GM23338 (cell line): ENCODE data around the gene TAMM41. TPM values are rescaled to one million over a fixed set of nuclear protein-coding genes. Genes with fewer than 3 reads are reported as not detected.

Experiments used
- ATAC-seq: fragments of 200-7000 bp; cut with Tn5 transposase; 3 replicates; pipeline ENCODE4 v1.9.1; 2020
- DNase-seq: peaks from one replicate; pipeline ENCODE4 v3.0.0-alpha.2; 2015; ENCODE audit warnings: low spot score
- H2AFZ ChIP-seq: fragments of 200-600 bp; sonication (generic); 2 replicates; pipeline ENCODE4 v1.8.0; 2016; ENCODE audit warnings: antibody characterized with exemption, mild to moderate bottlenecking, moderate library complexity
- H3F3A ChIP-seq: fragments of 200-600 bp; sonication (generic); replicated peaks from 2 replicates; pipeline ENCODE4 v1.8.0; 2017; ENCODE audit warnings: antibody characterized with exemption, mixed run types, low read depth
- H3K27ac ChIP-seq: fragments of 200-600 bp; sonication (generic); 2 replicates; pipeline ENCODE4 v1.6.1; 2016; ENCODE audit warnings: low read depth
- H3K27me3 ChIP-seq: fragments of 200-600 bp; sonication (generic); 2 replicates; pipeline ENCODE4 v1.8.0; 2016; ENCODE audit warnings: mild to moderate bottlenecking, mixed run types, moderate library complexity; ENCODE audit not compliant: insufficient read depth
- H3K36me3 ChIP-seq: fragments of 200-600 bp; sonication (generic); 2 replicates; pipeline ENCODE4 v1.8.0; 2016; ENCODE audit warnings: mild to moderate bottlenecking; ENCODE audit not compliant: insufficient read depth
- H3K4me1 ChIP-seq: fragments of 200-600 bp; sonication (generic); 2 replicates; pipeline ENCODE4 v1.8.0; 2016; ENCODE audit warnings: mild to moderate bottlenecking, moderate library complexity; ENCODE audit not compliant: insufficient read depth
- H3K4me2 ChIP-seq: fragments of 200-600 bp; sonication (generic); 2 replicates; pipeline ENCODE4 v1.7.1; 2017; ENCODE audit warnings: mixed run types
- H3K4me3 ChIP-seq: fragments of 200-600 bp; sonication (generic); 2 replicates; pipeline ENCODE4 v1.6.1; 2016; ENCODE audit warnings: mixed run types
- H3K79me2 ChIP-seq: fragments of 200-600 bp; sonication (generic); replicated peaks from 2 replicates; pipeline ENCODE4 v1.8.0; 2017; ENCODE audit warnings: mild to moderate bottlenecking; ENCODE audit not compliant: insufficient read depth
- H3K9me2 ChIP-seq: fragments of 200-600 bp; sonication (generic); 2 replicates; pipeline ENCODE4 v1.8.0; 2017; ENCODE audit not compliant: insufficient read depth
- H4K20me1 ChIP-seq: fragments of 200-600 bp; sonication (generic); replicated peaks from 2 replicates; pipeline ENCODE4 v1.8.0; 2017; ENCODE audit warnings: mild to moderate bottlenecking; ENCODE audit not compliant: insufficient read depth
- H3K27ac Mint-ChIP-seq: 2 replicates; pipeline ENCODE4 v1.8.0; 2020; ENCODE audit warnings: inconsistent platforms, mild to moderate bottlenecking, moderate library complexity, mixed read lengths
- H3K27me3 Mint-ChIP-seq: 3 replicates; pipeline ENCODE4 v1.8.0; 2022; ENCODE audit warnings: low read depth, mild to moderate bottlenecking, moderate library complexity, mixed read lengths, inconsistent platforms; ENCODE audit not compliant: insufficient read depth, poor library complexity
- H3K36me3 Mint-ChIP-seq: 3 replicates; pipeline ENCODE4 v1.8.0; 2021; ENCODE audit warnings: low read depth, mild to moderate bottlenecking, inconsistent platforms, moderate library complexity, mixed read lengths
- H3K4me1 Mint-ChIP-seq: 3 replicates; pipeline ENCODE4 v1.8.0; 2020; ENCODE audit warnings: mild to moderate bottlenecking, inconsistent platforms, mixed read lengths
- H3K4me3 Mint-ChIP-seq: 3 replicates; pipeline ENCODE4 v1.8.0; 2021; ENCODE audit warnings: moderate library complexity, mild to moderate bottlenecking, inconsistent platforms, mixed read lengths
- H3K9me3 Mint-ChIP-seq: 3 replicates; pipeline ENCODE4 v1.8.0; 2020; ENCODE audit warnings: moderate library complexity, mild to moderate bottlenecking, inconsistent platforms, mixed read lengths
- CREB1 ChIP-seq: fragments of 250-450 bp; sonication (Bioruptor Pico); IDR thresholded peaks from 2 replicates; pipeline ENCODE4 v1.5.0; 2020; ENCODE audit warnings: low read depth, mild to moderate bottlenecking, moderate library complexity
- EZH2phosphoT487 ChIP-seq: fragments of 200-600 bp; sonication (generic); IDR thresholded peaks from one replicate; pipeline ENCODE4 v1.8.1; 2018; ENCODE audit warnings: antibody characterized with exemption; ENCODE audit not compliant: unreplicated experiment
- JUNB ChIP-seq: IDR thresholded peaks from one replicate; pipeline ENCODE4 v1.6.1; 2016; ENCODE audit warnings: antibody characterized with exemption; ENCODE audit not compliant: unreplicated experiment
- POLR2AphosphoS5 ChIP-seq: IDR thresholded peaks from 2 replicates; pipeline ENCODE4 v1.6.1; 2016; ENCODE audit warnings: antibody characterized with exemption, low read depth
- ZNF331 ChIP-seq: fragments of 250-450 bp; sonication (Bioruptor Pico); IDR thresholded peaks from 2 replicates; pipeline ENCODE4 v1.5.0; 2020; ENCODE audit warnings: low read depth, mild to moderate bottlenecking, moderate library complexity
- polyA plus RNA-seq: library from polyadenylated mRNA; unstranded; fragments of >200 nt; fragmentation: Nextera tagmentation; extraction: Ambion mirVana; gene quantifications from 2 replicates; pipeline ENCODE4 v1.2.1, GENCODE V29; 2016
- total RNA-seq: library from RNA; depleted of rRNA; stranded (reverse); fragments of >200 nt; shearing (Covaris generic); gene quantifications from 2 replicates; pipeline ENCODE4 v1.2.3, GENCODE V29; 2014
- TF ChIP-seq, protein P1 (sequence below): IDR thresholded peaks from 2 replicates; pipeline ENCODE4 v1.6.1; 2016; ENCODE audit warnings: antibody characterized with exemption
- TF ChIP-seq, protein P2 (sequence below): fragments of 250-450 bp; sonication (Bioruptor Pico); IDR thresholded peaks from 2 replicates; pipeline ENCODE4 v1.5.0; 2020; ENCODE audit warnings: mild to moderate bottlenecking, moderate library complexity
- TF ChIP-seq, protein P3 (sequence below), 2 experiments: fragments of 200-600 bp in 1 of 2; sonication (generic) in 1 of 2; conservative IDR thresholded peaks; 2 replicates each; pipeline versions ENCODE4 v1.5.1 to v1.6.1; 2016 to 2017; ENCODE audit warnings: antibody characterized with exemption in 2 of 2, low read depth in 2 of 2, mild to moderate bottlenecking in 2 of 2, moderate library complexity in 1 of 2

TAMM41 gene
- total and polyA plus RNA-seq, 2 experiments from 2014 or later = 8.9 to 19.2 TPM

DNA sequence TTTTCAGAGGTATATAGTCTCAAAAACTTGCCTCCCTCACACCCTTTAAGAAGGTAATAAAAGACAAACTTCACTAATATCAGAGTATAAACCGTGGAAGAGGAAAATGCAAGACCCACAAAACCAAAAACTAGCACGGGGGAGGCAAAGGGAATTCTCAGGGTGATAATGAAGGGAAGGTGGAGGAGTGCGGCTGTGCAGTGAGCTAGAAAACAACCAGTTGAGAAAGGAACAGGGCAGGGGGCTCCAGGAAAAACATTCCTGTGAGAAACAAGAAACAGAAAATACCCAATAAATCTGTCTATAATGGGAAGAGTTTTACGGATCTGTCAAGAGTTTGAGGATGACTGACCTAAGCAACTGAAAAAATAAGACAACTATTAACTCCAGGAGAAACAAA lies 31.6 kb downstream of the TAMM41 start:
- no peaks in the 10 kb centered on the region for H3K79me2 ChIP-seq
- H3F3A ChIP-seq = no peaks in the 10 kb centered on the region
- H3K4me1 ChIP-seq = no peaks in the 10 kb centered on the region
- ATAC-seq (no peak), DNase-seq (no peak)
- no peaks in the 10 kb centered on the region for H3K4me1 Mint-ChIP-seq
- no peak overlapping the region for H3K27ac Mint-ChIP-seq
- H3K36me3 ChIP-seq = no peaks in the 10 kb centered on the region
- H3K9me3 Mint-ChIP-seq = no peaks in the 10 kb centered on the region
- H3K4me3 Mint-ChIP-seq = no peak overlapping the region
- H3K27me3 Mint-ChIP-seq = peaks cover 2% of the 10 kb centered on the region
- no peak overlapping the region for H2AFZ ChIP-seq
- no peaks in the 10 kb centered on the region for H3K9me2 ChIP-seq
- no peak overlapping the region for H3K27ac ChIP-seq
- TF ChIP-seq CREB1 (CRISPR knock-in tag) = no peak
- no peak for TF ChIP-seq EZH2phosphoT487
- TF ChIP-seq, protein P1, sequence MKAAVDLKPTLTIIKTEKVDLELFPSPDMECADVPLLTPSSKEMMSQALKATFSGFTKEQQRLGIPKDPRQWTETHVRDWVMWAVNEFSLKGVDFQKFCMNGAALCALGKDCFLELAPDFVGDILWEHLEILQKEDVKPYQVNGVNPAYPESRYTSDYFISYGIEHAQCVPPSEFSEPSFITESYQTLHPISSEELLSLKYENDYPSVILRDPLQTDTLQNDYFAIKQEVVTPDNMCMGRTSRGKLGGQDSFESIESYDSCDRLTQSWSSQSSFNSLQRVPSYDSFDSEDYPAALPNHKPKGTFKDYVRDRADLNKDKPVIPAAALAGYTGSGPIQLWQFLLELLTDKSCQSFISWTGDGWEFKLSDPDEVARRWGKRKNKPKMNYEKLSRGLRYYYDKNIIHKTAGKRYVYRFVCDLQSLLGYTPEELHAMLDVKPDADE = no peak
- TF ChIP-seq, protein P2, sequence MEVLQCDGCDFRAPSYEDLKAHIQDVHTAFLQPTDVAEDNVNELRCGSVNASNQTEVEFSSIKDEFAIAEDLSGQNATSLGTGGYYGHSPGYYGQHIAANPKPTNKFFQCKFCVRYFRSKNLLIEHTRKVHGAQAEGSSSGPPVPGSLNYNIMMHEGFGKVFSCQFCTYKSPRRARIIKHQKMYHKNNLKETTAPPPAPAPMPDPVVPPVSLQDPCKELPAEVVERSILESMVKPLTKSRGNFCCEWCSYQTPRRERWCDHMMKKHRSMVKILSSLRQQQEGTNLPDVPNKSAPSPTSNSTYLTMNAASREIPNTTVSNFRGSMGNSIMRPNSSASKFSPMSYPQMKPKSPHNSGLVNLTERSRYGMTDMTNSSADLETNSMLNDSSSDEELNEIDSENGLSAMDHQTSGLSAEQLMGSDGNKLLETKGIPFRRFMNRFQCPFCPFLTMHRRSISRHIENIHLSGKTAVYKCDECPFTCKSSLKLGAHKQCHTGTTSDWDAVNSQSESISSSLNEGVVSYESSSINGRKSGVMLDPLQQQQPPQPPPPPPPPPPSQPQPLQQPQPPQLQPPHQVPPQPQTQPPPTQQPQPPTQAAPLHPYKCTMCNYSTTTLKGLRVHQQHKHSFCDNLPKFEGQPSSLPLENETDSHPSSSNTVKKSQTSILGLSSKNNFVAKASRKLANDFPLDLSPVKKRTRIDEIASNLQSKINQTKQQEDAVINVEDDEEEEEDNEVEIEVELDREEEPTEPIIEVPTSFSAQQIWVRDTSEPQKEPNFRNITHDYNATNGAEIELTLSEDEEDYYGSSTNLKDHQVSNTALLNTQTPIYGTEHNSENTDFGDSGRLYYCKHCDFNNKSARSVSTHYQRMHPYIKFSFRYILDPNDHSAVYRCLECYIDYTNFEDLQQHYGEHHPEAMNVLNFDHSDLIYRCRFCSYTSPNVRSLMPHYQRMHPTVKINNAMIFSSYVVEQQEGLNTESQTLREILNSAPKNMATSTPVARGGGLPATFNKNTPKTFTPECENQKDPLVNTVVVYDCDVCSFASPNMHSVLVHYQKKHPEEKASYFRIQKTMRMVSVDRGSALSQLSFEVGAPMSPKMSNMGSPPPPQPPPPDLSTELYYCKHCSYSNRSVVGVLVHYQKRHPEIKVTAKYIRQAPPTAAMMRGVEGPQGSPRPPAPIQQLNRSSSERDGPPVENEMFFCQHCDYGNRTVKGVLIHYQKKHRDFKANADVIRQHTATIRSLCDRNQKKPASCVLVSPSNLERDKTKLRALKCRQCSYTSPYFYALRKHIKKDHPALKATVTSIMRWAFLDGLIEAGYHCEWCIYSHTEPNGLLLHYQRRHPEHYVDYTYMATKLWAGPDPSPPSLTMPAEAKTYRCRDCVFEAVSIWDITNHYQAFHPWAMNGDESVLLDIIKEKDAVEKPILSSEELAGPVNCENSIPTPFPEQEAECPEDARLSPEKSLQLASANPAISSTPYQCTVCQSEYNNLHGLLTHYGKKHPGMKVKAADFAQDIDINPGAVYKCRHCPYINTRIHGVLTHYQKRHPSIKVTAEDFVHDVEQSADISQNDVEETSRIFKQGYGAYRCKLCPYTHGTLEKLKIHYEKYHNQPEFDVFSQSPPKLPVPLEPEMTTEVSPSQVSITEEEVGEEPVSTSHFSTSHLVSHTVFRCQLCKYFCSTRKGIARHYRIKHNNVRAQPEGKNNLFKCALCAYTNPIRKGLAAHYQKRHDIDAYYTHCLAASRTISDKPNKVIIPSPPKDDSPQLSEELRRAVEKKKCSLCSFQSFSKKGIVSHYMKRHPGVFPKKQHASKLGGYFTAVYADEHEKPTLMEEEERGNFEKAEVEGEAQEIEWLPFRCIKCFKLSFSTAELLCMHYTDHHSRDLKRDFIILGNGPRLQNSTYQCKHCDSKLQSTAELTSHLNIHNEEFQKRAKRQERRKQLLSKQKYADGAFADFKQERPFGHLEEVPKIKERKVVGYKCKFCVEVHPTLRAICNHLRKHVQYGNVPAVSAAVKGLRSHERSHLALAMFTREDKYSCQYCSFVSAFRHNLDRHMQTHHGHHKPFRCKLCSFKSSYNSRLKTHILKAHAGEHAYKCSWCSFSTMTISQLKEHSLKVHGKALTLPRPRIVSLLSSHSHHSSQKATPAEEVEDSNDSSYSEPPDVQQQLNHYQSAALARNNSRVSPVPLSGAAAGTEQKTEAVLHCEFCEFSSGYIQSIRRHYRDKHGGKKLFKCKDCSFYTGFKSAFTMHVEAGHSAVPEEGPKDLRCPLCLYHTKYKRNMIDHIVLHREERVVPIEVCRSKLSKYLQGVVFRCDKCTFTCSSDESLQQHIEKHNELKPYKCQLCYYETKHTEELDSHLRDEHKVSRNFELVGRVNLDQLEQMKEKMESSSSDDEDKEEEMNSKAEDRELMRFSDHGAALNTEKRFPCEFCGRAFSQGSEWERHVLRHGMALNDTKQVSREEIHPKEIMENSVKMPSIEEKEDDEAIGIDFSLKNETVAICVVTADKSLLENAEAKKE (CRISPR knock-in tag) = no peak
- no peak for TF ChIP-seq JUNB
- TF ChIP-seq ZNF331 = no peak
- TF ChIP-seq, protein P3, sequence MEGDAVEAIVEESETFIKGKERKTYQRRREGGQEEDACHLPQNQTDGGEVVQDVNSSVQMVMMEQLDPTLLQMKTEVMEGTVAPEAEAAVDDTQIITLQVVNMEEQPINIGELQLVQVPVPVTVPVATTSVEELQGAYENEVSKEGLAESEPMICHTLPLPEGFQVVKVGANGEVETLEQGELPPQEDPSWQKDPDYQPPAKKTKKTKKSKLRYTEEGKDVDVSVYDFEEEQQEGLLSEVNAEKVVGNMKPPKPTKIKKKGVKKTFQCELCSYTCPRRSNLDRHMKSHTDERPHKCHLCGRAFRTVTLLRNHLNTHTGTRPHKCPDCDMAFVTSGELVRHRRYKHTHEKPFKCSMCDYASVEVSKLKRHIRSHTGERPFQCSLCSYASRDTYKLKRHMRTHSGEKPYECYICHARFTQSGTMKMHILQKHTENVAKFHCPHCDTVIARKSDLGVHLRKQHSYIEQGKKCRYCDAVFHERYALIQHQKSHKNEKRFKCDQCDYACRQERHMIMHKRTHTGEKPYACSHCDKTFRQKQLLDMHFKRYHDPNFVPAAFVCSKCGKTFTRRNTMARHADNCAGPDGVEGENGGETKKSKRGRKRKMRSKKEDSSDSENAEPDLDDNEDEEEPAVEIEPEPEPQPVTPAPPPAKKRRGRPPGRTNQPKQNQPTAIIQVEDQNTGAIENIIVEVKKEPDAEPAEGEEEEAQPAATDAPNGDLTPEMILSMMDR (conservative IDR thresholded peaks at IDR 0.05; ENCODE audit: low read depth in 2 of 2) = no peak
- no peak for TF ChIP-seq POLR2AphosphoS5
- no peaks in the 10 kb centered on the region; the same call in none of the 2 replicates for H4K20me1 ChIP-seq
- H3K27me3 ChIP-seq = no peaks in the 10 kb centered on the region
- H3K4me3 ChIP-seq = no peak overlapping the region
- no peak overlapping the region for H3K4me2 ChIP-seq
- peaks cover 5% of the 10 kb centered on the region; the same call in 1 of the 3 replicates for H3K36me3 Mint-ChIP-seq
